ENCODE measurements around the gene ESR2. TPM values are rescaled to one million over a fixed set of nuclear protein-coding genes. Genes with fewer than 3 reads are reported as not detected.
"Not testable (repeated sequence)": the region's sequence is repeated elsewhere in the genome, so short reads cannot be mapped to it uniquely, and the experiment has no call there.

Gene ESR2
- total RNA-seq, 1 donor from 2014 or later, result 0.13 TPM

GRCh38 chr14:64040044-64040443, 254.1 kb downstream of the ESR2 start:
- no peak for DNase-seq (ENCODE audit: low read depth, low spot score)

DNA sequence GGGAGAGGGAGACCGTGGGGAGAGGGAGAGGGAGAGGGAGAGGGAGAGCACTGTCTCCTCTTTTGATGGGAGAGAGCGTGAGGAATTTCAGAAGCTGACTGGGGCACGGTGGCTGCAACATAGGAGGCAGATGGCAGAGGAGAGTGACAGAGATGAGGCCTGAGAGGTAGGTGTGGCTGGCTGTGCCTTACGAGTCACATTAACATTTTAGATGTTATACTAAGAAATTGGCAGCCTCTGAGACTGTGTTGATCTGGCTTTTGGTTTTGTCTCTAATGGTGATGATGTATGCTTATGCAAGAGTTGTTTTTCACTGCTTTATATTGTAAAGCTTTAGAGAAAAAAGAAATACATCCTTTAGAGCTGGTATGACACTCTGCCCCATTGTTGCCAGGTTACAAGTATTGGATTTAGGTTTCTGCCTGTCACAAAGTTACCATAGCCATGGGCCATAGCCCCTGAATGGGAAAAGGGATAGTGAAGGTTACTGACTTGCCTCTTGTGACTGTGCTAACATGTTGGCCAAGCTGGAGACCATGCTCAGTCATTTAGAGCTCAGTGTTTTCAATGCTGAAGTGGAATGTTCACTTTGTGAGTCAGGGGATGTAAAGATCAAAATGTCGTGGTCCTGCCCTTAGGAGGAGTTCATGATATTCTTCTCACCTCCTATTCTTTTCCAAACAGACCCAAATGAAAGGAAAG, 255.2 kb downstream of the ESR2 start:
- DNase-seq (ENCODE audit: low read depth, low spot score), result no peak

GRCh38 chr14:64037869-64038745, 256.1 kb downstream of the ESR2 start:
- DNase-seq (ENCODE audit: low read depth, low spot score), result not testable (repeated sequence)

GRCh38 chr14:64035143-64035542, 259.0 kb downstream of the ESR2 start:
- no peak for DNase-seq (ENCODE audit: low read depth, low spot score)

Other genes with a start within 250 kb of the ESR2 start
- 64.4 and 102 TPM in 2 replicates for gene MTHFD1, start 94.0 kb upstream of the ESR2 start, total RNA-seq
- gene AKAP5, start 171.1 kb upstream of the ESR2 start, total RNA-seq, result 0.53 and 0.63 TPM in 2 replicates
- 3.7 and 4.3 TPM in 2 replicates for gene ZBTB25, start 209.5 kb upstream of the ESR2 start, total RNA-seq
- gene ZBTB1, start 210.4 kb upstream of the ESR2 start, total RNA-seq, result 34.3 and 39.1 TPM in 2 replicates
- gene HSPA2, start 246.4 kb upstream of the ESR2 start, total RNA-seq, result 3.9 and 5.5 TPM in 2 replicates